T-helper 9 cell (primary cell): Measurements from ENCODE around the gene STRA8.

ENCODE experiments used
- DNase-seq: peaks from one replicate; pipeline ENCODE4 v3.0.0-alpha.2; 2020

STRA8 gene

DNA sequence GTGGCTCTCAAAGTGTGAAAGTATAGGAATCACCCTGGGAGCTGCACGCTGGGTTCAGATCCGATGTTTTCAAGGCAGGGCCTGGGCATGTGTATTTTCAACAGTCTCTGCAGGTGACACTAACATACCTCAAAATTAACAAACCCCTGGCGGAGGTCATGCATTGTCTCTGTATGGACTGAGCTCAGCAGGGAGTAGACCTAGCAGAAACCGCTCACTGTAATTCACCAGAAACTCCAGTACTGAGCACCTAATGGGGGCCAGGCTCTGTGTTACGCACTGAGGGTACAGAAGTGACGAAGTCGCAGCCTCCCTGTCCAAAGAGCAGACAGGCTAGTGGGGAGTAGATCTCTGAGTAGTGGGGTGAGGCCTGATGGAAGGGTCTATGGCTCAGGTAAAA is 5.6 kb downstream of the STRA8 start:
- no peak for DNase-seq

GRCh38 chr7:135240441-135240840 is 6.8 kb downstream of the STRA8 start:
- DNase-seq: no peak

DNA sequence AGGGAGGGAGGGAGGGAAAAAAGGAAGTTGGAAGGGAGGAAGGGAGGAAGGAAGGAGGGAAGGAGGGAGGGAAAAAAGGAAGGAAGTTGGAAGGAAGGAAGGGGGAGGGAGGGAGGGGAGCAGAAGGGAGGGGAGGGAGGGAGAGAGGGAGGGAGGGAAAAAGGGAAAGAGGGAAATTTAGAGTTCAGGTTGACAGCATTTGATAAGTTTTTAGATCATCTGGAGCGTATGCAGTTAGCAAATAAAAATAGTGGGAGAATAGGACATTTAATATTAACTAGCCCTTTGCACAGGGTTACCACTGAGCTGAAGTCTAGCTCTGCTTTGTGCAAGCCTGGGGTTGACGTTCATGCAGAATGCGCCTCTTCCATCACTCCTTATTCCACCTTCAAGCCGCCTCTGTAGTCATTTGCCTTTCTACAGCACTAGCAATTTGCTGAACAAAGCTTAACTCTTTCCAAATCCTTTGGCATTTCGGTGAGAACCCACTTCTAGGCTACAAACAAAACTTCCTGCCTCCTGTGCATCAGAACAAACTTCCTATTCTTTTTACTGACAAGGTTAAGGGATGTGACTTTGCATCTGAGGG is 8.6 kb downstream of the STRA8 start:
- DNase-seq: no peak

GRCh38 chr7:135245226-135246190 is 11.9 kb downstream of the STRA8 start:
- no peak for DNase-seq

DNA sequence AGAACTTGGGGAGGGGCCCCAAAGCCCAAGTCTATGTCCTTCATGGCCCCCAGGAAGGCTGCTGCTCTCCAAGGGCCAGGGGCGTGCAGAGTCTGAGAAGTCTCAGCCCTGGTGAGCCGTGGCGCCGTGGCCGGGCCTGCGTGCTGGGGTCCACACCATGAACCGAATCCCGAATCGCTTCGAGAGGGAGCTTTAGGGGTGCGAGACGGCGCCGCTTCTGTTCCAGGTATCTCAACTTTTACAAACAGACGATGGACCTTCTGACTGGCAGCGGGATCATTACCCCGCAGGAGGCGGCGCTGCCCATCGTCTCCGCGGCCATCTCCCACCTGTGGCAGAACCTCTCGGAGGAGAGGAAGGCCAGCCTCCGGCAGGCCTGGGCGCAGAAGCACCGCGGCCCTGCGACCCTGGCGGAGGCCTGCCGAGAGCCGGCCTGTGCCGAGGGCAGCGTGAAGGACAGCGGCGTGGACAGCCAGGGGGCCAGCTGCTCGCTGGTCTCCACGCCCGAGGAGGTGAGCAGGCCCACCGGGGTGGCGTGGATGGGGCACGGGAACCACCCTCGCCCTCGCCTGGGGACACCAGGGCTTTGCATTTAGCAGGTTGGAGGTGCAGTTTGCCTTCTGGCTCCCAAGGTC is 12.7 kb downstream of the STRA8 start:
- DNase-seq: no peak

GRCh38 chr7:135247746-135248471 is 14.3 kb downstream of the STRA8 start:
- no peak for DNase-seq

DNA sequence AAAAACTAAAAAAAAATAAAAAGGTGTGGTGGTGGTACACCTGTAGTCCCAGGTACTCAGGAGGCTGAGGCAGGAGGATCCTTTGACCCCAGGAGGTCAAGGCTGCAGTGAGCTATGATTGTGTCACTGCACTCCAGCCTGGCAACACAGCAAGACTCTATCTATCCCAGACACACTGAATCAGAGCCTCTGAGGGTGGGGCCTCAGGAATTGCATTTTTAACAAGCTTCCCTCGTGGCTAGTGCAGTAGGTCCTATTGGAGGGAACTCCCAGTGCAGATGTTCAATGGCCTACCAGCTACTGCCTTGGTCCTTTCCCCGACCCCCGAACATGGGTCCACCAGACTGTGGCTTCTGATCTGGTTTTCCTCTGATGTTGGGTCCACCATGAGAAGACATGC is 14.9 kb downstream of the STRA8 start:
- DNase-seq: no peak

- no peak for DNase-seq
Observed at GRCh38 chr7:135251496-135252391, 18.1 kb downstream of the STRA8 start.

DNA sequence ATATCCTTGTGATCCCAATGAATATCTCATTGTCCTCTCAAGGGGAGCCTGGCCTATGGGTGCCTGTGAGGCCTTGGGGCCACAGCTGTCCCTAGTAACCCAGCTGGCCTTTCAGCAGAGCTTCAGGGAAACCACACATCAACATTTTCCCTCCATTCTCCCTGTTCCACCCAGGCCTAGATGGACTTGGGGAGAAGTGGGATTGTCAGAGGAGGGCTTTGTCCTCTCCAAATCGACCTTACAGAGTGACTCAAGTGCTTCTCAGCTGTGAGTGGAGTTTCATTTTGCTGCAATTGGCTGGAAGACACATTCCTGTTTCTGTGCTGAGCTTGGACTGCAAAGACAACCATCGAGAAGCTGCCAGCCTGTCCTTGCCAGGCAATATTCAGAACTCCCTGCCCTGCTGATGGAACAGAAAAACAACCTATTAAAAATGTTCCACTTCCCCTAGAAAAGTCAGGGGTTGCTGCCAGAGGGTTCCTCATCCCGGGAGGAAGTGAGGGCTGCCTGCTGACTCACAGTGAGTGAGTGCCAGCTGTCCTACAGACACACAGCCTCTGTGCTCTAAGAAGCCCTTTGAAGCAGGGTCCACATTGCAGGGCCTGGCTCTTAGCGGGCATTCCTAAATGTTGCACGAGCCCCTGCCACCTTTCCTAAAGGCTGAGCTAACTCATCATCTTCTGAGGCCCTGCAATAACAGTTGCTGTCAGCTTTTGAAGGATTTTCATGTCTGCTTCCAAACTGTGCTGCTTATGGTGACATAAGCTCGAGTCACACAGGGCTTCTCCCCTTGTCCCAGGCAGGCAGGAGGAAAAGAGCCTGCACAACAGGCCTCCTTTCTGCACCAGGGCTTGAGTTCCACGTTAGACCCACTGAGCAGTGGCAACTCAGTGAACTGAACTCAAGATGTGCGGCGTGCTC is 20.5 kb downstream of the STRA8 start:
- DNase-seq: no peak

DNA sequence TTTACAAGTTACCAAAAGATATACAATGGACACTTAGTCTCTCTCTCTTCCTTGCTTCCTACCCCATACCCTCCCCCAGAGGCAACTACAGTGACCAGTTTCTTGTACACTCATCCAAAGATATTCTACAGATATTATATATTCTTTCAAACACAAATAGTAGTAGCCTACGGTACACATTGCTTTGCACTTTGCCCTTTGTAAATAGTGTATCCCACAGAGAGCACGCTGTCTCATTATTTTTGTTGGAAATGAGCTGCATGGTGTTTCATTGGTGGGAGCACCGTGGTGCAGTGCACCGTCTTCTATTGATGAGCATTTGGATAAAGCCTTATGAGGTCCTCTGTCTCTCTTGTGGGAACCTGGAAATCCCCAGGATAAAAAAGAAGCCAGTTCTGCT is 24.2 kb downstream of the STRA8 start:
- no peak for DNase-seq

DNA sequence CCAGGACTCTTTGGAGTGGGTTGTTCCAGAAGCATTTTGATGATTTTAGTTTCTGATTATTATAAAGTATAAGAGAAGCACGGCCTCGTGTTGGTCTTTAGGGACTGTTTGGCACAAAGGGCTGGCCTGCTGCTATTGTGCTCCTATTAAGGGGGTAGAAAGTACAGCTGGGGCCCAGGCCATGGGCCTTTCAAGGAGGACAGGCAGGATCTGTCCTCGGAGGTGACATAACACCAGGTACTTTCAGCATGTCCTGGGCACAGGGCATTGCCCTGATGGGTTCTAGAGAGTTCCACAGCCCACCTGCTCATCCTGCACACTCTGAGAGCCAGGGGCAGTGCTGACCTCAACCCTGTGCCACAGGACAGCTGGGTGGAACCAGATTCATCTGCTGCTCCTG is 24.9 kb downstream of the STRA8 start:
- no peak for DNase-seq

DNA sequence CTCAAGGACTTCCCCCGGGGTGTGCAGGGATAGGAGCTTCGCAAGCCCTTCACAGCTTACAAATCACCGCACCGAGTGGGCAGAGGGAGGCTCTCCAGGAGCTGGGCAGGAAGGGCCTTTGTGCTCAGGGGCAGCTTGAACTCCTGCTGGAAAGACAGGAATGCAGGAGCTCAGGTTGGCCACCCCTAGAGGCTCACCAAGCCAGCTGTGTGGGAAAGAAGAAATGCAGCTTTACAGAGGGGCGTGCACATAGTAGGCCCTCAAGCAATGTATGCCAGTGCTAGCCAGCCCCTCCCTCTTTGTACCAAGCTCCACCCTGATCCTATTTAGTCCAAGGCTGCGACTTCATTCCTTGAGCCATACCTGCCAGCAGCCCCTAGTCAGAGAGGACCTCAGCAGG is 26.1 kb downstream of the STRA8 start:
- DNase-seq: no peak

GRCh38 chr7:135260470-135260869 is 26.8 kb downstream of the STRA8 start:
- DNase-seq: no peak

DNA sequence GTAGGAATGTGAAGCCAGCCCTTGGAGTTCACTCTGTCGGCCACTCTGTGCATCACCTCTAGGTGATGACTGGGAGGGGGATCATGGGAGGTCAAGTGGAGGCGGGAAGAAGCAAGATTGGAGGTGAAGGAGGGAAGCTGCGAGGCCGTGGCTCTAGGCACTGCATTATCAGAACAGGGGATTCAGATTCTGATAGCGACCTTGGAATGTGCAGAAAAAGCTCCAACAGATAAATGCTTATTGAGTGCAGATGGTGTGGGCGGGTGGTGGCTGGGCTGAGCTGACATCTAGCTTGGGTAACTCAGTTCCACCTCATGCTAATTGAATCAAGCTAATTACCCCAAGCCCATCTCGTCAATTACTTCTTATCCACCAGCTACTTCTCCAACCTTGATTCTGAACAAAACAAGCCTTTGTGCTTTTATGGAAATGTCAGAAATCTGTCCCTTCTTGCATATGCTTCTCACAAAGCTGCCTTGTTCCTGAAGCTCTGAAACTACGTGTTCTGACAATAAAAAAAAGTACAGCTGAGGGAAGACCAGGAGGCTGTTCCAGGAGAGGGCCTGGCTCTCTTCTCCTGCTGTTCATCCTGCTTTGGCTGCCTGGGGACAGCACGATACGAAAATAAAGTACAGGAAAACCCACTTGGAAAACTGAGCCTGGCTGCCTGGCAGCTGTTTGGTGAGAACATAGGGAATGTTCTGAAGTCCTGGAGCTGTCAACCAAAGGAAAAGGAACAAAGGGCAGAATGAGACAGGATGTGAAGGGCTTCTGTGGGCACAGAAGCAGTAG is 27.5 kb downstream of the STRA8 start:
- DNase-seq: no peak

- no peak for DNase-seq
Observed at GRCh38 chr7:135262623-135263320, 29.1 kb downstream of the STRA8 start.

DNA sequence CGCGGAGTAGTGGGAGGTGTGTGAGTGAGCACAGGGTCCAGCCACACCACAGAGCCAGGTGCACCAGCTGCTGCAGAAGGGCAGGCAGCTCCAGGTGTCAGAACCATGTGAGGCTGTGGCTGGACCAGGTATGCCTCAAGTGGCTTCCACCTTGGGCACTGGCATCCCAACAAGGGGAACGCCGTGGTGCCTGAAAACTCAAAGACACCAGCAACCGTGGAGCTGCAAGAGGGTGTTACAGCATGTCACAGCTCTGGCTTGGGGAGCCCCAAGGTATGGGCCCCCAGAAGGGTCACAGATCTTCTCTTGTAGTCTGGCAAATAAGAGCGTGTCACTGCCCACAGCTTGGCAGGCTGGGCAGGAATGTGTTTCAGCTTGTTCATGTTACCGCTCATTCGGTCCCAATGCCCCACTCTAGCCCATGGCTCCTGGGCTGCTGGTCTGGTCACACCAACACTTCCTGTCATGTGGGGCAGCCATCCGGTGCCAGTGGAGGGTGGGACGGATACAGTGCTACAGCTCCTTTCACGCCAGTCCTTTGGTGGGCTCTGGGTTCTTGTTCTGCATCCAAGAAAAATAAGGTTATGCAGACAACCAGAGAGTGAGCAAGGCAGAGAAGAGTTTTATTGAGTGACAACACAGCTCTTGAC is 29.8 kb downstream of the STRA8 start:
- DNase-seq: no peak

- no peak for DNase-seq
Observed at GRCh38 chr7:135265637-135266036, 32.0 kb downstream of the STRA8 start.

DNA sequence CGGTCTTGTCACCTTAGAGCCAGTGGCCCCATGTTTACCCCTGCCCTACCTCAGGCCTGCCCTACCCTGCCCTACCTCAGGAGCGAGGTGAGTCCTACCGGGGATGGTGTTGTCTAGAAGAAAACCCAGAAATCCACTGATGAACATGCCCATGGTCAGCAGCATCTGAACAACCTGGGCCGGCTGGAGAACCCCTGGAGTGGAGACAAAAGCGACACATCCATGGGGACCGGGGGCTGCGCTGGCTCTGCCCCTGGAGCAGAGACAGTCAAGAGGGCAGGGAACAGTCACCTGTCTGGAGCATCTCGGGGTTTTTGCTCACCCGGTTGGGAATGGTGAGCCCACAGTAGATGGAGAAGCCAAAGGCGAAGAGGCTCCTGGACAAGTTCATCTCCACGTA is 36.3 kb downstream of the STRA8 start:
- DNase-seq: no peak
